ENCODE measurements around the gene MRPL49. TPM values are rescaled to one million over a fixed set of nuclear protein-coding genes. Genes with fewer than 3 reads are reported as not detected.
A peak's percentile ranks its signal among the peaks of the same experiment; 100 is the strongest.

Gene MRPL49
- total and polyA plus RNA-seq, 2 of the 13 experiments (the other 11 are each of a cell fraction or from before 2014, with no cell fraction given): 39.2 to 53.3 TPM

DNA sequence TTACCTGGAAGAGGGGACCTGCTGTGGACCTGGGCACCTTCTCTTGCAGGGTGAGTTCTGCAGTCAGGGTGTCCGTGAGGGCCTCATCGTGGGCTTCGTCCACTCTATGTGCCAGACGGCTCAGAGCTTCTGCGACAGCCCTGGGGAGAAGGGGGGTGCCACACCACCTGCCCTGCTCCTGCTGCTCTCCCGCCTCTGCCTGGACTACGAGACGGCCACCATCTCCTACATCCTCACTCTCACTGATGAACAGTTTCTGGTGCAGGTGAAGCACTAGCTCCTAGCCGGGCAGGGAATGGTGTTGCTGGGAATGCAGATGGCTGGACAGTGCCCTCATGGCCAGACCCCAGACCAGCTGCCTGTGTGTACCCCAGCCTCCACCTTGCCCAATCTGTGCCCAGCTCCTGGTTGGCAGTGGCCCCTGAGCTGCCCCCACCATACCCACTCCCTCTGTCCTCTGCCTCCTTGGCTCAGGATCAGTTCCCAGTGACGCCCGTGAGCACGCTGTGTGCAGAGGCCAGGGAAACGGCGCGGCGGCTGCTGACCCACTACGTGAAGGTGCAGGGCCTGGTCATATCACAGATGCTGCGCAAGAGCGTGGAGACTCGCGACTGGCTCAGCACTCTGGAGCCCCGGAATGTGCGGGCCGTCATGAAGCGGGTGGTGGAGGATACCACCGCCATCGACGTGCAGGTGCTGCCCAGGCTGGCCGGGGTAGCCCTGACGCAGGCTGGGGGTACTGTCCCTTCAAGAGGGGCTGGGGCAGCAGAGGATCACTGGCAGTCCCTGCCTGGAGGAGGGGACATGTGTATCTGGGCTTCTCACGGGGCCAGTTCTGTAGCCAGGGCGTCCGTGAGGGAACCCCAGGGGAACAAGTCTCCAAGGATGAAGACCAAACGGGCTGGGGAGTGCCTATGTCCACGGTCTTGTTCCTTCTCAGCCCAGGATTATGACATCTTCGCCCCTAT, 12.6 kb upstream of the MRPL49 start:
- H4K20me1 ChIP-seq (ENCODE audit: insufficient read depth, low read length): no peaks in the 10 kb centered on the region
- TF ChIP-seq ETV5 (CRISPR knock-in tag; IDR thresholded peaks at IDR 0.05; ENCODE audit: borderline replicate concordance) (0 out of 2 replicates have a peak, but pooled peaks have one; percentile 2), KDM2A (CRISPR knock-in tag; IDR thresholded peaks at IDR 0.05; ENCODE audit: borderline replicate concordance, low read depth) (0 out of 2 replicates have a peak, but pooled peaks have one; percentile 9), AGO2 (optimal IDR thresholded peaks at IDR 0.05; ENCODE audit: low read depth, low read length) (peak; percentile 87), HBP1 (CRISPR knock-in tag; IDR thresholded peaks at IDR 0.05; ENCODE audit: low read depth) (no peak), POLR2AphosphoS2 (IDR thresholded peaks at IDR 0.05; ENCODE audit: low read depth, low read length) (0 out of 2 replicates have a peak, but pooled peaks have one; percentile 45)
- H3K4me2 ChIP-seq (ENCODE audit: low read depth, low read length): no peak overlapping the region
- H3K4me3 ChIP-seq (replicated peaks in 1 of 3; ENCODE audit: insufficient read depth in 1 of 3, low read depth in 2 of 3, low read length in 3 of 3): no peak overlapping the region
- POLR2A ChIA-PET: interaction anchor here (0.8 to 5.0 kb wide), 11 partner anchors 10 to 331 kb away, joined by 3 to 86 read pairs (median 9); partner anchors contain the start of genes BATF2, CAPN1, DPF2 and FAU
- peaks cover 7% of the 10 kb centered on the region for H3K79me2 ChIP-seq (ENCODE audit: insufficient read depth, low read length)
- no peak overlapping the region for H2AFZ ChIP-seq (ENCODE audit: low read length)
- 95% methylated on average over 26 of the region's 36 CpGs for WGBS (ENCODE audit: low lambda C conversion rate)
- peaks cover 7 to 25% of the 10 kb centered on the region in 2 experiments; a peak in 3 of 5 replicates for H3K36me3 ChIP-seq (replicated peaks in 1 of 2; ENCODE audit: control insufficient read depth in 1 of 2, insufficient read depth in 2 of 2, low read length in 2 of 2)
- H3K4me1 ChIP-seq (ENCODE audit: insufficient read depth, low read length): peaks cover 24% of the 10 kb centered on the region
- no peaks in the 10 kb centered on the region for H3K9me3 ChIP-seq (ENCODE audit: low read length)
- DNase-seq (ENCODE audit: low spot score) (no peak), ATAC-seq (no peak), FAIRE-seq (no peak)
- no peak overlapping the region for H3K27ac ChIP-seq (ENCODE audit: extremely low read length, insufficient read depth, low read length)
- CTCF ChIA-PET (ENCODE audit: low intra/inter-chr PET ratio, low total read pairs): interaction anchor here (1.4 to 1.5 kb wide), 2 partner anchors 71 to 144 kb away, joined by 4 to 9 read pairs; no protein-coding TSS in a partner anchor
- no TSS peak for BruUV-seq (replicated peaks)
- intact Hi-C loops (cut with micrococcal nuclease; ENCODE audit: unreplicated experiment) (loop anchor here (2.0 kb wide), 1 partner anchor 13 kb away; the partner anchor contains the start of gene VPS51), in situ Hi-C loops (cut with HindIII; ENCODE audit: extremely low pct_ligation_motif_present, low pct_unique_long_range_greater_than_20kb) (loop anchor here (5.0 kb wide), 1 partner anchor 73 kb away; the partner anchor contains the start of gene CAPN1)
- H3K9ac ChIP-seq (ENCODE audit: insufficient read depth, low read depth, low read length): no peak overlapping the region
- no peaks in the 10 kb centered on the region for H3K27me3 ChIP-seq (ENCODE audit: control insufficient read depth in 1 of 2, insufficient read depth in 2 of 2, low read length in 2 of 2)

Data from HepG2 (cell line).